SK-N-SH treated with all-trans-retinoic acid at 6 μM for 48 hours (cell line): Measurements from ENCODE around the gene KDM4C.

Experiments used
- ARNTL ChIP-seq: fragments of 450-650 bp; formaldehyde crosslinking; IDR thresholded peaks from 2 replicates; pipeline ENCODE4 v1.5.0; 2020; ENCODE audit warnings: low read depth, mild to moderate bottlenecking, moderate library complexity, borderline replicate concordance
- CREB5 ChIP-seq: fragments of 250-450 bp; sonication (Bioruptor Pico); IDR thresholded peaks from 2 replicates; pipeline ENCODE4 v1.5.1; 2020; ENCODE audit warnings: low read depth, mild to moderate bottlenecking, moderate library complexity
- ESRRG ChIP-seq: fragments of 250-450 bp; sonication (Bioruptor Pico); IDR thresholded peaks from 2 replicates; pipeline ENCODE4 v1.6.1; 2021; ENCODE audit warnings: mild to moderate bottlenecking
- PATZ1 ChIP-seq: fragments of 250-450 bp; sonication (Bioruptor Pico); IDR thresholded peaks from 2 replicates; pipeline ENCODE4 v1.8.0; 2020; ENCODE audit warnings: mild to moderate bottlenecking, moderate library complexity, borderline replicate concordance
- TSHZ2 ChIP-seq: fragments of 250-450 bp; sonication (Bioruptor Pico); IDR thresholded peaks from 2 replicates; pipeline ENCODE4 v1.5.0; 2020; ENCODE audit warnings: mild to moderate bottlenecking, moderate library complexity

- TF ChIP-seq PATZ1 (CRISPR knock-in tag) = no peak
- TF ChIP-seq TSHZ2 (CRISPR knock-in tag) = no peak
- no peak for TF ChIP-seq ESRRG (CRISPR knock-in tag)
- no peak for TF ChIP-seq CREB5 (CRISPR knock-in tag)
- no peak for TF ChIP-seq ARNTL
Observed at GRCh38 chr9:6910032-6910431, 152.3 kb downstream of the KDM4C start.
